Activated T-cell treated with anti-CD3 and anti-CD28 coated beads, Interleukin-2, amount 50 U/mL, for 48 hours (primary cell): Measurements from ENCODE around the gene ZNF143.
A peak's percentile ranks its signal among the peaks of the same experiment; 100 is the strongest.
"Not testable (repeated sequence)": the region's sequence is repeated elsewhere in the genome, so short reads cannot be mapped to it uniquely, and the experiment has no call there.

Experiments used
- DNase-seq, 2 experiments: peaks; one replicate each; pipeline ENCODE4 v3.0.0-alpha.2; 2020

ZNF143 gene

GRCh38 chr11:9498457-9499078, 37.8 kb downstream of the ZNF143 start:
- no peak for DNase-seq

GRCh38 chr11:9506489-9507276, 45.9 kb downstream of the ZNF143 start:
- DNase-seq, result peak; percentile 79

- no peak for DNase-seq
Observed at GRCh38 chr11:9507277-9507580, 46.4 kb downstream of the ZNF143 start.

- no peak for DNase-seq
Observed at GRCh38 chr11:9509041-9509440, 48.2 kb downstream of the ZNF143 start.

GRCh38 chr11:9512370-9513019, 51.7 kb downstream of the ZNF143 start:
- no peak for DNase-seq

DNA sequence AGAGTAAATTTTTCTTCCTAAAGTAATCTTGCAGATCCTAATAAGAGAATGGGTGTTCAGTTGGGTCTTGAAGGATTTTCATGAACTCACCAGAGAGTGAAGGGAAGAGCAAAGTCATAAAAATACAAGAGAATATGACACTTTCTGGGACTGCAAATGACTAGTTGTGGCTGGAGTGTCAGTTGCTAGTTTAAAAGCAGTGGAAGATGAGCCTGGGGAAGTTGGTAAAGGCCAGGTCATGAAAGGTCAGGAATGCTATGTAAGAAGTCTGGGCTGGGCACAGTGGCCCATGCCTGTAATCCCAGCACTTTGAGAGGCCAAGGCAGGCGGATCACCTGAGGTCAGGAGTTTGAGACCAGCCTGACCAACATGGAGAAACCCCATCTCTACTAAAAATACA, 53.8 kb downstream of the ZNF143 start:
- not testable (repeated sequence) for DNase-seq

- DNase-seq, result no peak
Observed at GRCh38 chr11:9516113-9516512, 55.3 kb downstream of the ZNF143 start.

DNA sequence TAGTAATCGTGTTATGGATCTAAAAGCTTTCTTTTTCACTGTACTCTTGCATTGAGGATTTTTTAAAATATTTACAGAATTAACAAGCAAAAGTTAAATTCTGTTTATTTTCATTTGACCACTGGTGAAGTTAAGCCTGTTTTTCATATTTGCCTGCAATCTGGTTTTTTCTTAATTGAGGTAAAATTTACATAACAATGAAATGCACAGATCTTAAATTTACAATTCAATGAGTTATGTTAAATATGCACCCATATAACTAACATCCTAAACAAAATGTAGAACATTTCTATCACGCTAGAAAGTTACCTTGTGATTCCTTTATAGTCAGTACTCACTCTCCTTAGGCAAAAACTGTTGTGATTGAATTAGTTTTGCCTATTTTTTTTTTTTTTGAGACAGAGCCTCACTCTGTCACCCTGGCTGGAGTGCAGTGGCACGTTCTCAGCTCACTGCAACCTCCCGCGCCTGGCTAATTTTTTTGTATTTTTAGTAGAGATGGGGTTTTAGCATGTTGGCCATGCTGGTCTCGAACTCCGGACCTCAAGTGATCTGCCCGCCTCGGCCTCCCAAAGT, 58.1 kb downstream of the ZNF143 start:
- DNase-seq, result no peak

- DNase-seq, result no peak
Observed at GRCh38 chr11:9524001-9524400, 63.2 kb downstream of the ZNF143 start.

- no peak for DNase-seq
Observed at GRCh38 chr11:9525116-9525515, 64.3 kb downstream of the ZNF143 start.

GRCh38 chr11:9527481-9528135, 66.8 kb downstream of the ZNF143 start:
- DNase-seq, result no peak

DNA sequence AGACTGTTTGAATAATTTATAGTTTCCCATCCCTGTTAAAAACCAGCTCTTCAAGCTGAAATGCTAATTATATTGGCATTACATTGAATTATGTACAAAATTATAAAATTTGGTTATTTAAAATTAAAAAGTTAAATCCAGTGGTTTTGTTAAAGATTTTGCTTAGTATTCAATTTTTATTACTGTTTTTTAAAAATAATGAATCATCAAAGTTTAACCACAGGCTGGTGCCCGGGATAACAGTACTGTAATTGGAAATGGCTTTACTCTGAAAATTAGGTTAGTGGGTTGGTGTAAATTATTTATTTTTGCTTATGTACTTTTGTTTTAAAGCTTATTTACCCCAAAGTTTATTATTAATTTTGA, 67.3 kb downstream of the ZNF143 start:
- DNase-seq, result no peak

GRCh38 chr11:9528573-9529333, 67.9 kb downstream of the ZNF143 start:
- no peak for DNase-seq

DNA sequence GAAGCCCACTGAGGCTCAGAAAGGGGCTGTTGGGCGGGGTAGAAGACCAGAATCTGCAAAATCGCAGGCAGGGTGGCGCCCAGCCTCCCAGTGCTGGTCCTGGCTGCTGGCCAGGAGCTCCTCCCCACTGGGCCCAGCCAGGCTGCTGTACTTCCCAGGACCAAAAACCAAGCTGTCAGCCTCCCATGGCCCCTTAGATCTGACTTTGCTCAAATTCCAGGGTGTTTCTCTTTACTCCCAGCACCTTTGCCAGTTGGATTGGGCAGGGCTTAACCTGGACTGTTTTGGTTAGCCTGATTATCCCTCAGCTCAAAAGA, 68.5 kb downstream of the ZNF143 start:
- DNase-seq, result no peak

- DNase-seq, result no peak
Observed at GRCh38 chr11:9530020-9530621, 69.3 kb downstream of the ZNF143 start.

DNA sequence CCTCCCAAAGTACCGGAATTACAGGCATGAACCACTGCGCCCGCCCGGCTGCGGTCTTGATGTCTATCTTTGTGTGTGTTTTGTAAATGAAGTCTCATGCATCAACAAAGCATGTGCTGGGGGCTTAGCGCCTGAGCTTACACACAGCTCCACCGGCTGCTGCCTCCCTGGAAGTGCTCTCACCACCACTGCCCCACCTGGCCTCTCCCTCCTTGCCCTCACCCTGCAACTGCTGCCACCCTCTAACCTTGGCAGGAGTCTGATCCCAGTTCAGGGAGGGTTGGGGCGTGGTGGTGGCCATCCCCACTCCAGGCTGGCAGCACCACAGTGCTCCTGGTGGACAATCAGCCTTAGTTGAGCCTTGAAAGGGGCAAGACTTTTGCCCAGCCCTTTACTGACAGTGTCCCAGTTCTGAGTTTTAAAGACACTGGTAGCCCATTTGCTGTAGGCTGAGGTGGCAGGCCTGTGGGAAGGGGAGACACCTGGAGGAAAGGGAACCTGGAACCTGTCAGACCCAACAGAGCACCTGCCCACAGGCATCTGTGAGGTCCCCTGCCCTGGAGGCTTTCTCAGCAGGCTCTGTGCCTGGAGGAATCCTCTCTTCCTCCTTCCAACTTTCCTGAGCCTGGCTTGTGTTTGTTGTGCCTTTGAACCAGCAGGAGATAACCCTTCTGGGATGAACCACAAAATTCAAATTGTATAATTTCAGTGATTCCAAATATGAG, 70.3 kb downstream of the ZNF143 start:
- no peak for DNase-seq

DNA sequence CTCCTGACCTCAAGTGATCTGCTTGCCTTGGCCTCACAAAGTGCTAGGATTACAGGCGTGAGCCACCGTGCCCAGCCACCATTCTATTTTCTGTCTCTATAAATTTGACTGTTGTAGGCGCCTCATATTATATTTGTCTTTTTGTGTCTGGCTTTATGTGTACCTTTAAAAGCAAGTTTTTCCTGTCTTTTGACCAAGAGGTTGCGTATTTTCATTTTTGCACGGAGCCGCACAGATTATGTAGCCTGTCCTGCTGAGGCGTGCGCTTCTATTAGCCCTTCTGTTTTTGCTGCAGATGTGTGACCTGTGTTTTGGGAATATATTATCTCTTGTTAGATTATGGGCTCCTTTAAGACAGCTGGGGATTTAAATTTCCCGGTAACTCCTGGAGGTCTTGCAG, 72.2 kb downstream of the ZNF143 start:
- no peak for DNase-seq

DNA sequence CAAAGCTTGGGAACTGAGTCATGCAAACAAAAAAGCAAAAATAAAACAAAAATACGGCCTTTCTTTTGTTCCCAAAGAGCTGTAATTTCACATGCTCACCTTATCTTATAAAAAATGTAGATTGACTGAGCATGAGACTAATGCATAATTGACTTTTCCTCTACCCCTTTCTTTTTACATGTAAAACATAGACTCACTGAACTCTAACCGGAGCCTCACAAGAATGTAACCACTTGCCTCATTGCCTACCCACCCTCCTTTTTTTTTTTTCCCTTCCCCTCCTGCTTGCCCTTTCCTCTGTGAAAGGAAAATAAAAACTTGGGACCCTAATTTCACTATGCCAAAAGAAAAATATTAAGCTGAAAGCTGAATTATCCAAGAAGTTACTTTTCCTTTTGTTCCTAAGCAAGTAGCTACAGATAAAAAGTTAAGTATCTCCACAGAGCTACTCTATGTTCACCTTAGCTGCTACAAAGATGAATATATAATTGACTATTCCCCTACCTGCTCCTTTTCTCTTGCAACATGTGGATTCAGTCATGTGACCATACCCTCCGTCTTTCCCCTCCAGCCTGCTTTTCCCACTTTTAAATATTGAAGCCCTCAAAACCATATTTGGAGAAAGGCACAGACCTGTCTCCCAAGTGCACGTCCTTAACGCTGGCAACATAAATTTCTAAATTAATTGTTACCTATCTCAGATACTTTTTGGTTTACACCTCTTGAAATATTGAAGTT, 73.1 kb downstream of the ZNF143 start:
- no peak for DNase-seq

GRCh38 chr11:9535189-9535781, 74.5 kb downstream of the ZNF143 start:
- peak; percentile 86 to 89 for DNase-seq

- DNase-seq, result no peak
Observed at GRCh38 chr11:9538548-9538947, 77.7 kb downstream of the ZNF143 start.

DNA sequence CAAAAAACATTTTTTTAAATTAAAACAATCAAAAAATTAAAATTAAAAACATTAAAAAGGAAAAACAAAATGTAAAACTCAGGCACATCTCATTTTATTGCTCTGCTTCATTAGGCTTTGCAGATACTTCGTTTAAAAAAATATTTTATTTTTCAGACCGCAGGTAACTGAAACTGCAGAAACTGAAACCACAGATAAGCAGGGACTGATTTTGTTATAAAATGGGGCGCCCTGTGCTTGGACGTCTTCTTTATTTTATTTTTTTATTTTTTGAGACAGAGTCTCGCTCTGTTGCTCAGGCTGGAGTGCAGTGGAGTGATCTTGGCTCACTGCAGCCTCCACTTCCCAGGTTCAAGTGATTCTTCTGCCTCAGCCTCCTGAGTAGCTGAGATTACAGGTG, 88.4 kb downstream of the ZNF143 start:
- DNase-seq, result not testable (repeated sequence)
